Subcutaneous abdominal adipose tissue (tissue), 5 donors: ENCODE measurements around the gene LHX5.

Source experiments
- H3K27ac ChIP-seq: one replicate; pipeline ENCODE4 v1.7.0; 2013; ENCODE audit warnings: low read depth, mild to moderate bottlenecking, inconsistent platforms, low read length, moderate library complexity
- H3K27me3 ChIP-seq, 5 donors: one replicate each; pipeline ENCODE4 v1.7.0; 2013; ENCODE audit warnings: low read length in 5 of 5, inconsistent platforms in 1 of 5; ENCODE audit not compliant: control insufficient read depth in 5 of 5, insufficient read depth in 4 of 5
- H3K36me3 ChIP-seq, 5 donors: one replicate each; pipeline ENCODE4 v1.7.0; 2013; ENCODE audit warnings: low read length in 5 of 5; ENCODE audit not compliant: control insufficient read depth in 5 of 5, insufficient read depth in 5 of 5
- H3K4me1 ChIP-seq, 5 donors: one replicate each; pipeline ENCODE4 v1.7.0; 2013; ENCODE audit warnings: low read length in 5 of 5, mild to moderate bottlenecking in 3 of 5, moderate library complexity in 1 of 5; ENCODE audit not compliant: control insufficient read depth in 5 of 5, insufficient read depth in 5 of 5
- H3K4me3 ChIP-seq, 5 donors: one replicate each; pipeline ENCODE4 v1.7.0; 2013; ENCODE audit warnings: low read length in 5 of 5, low read depth in 1 of 5
- H3K9ac ChIP-seq, 5 donors: one replicate each; pipeline ENCODE4 v1.7.0; 2013; ENCODE audit warnings: low read length in 5 of 5, mild to moderate bottlenecking in 4 of 5, moderate library complexity in 3 of 5
- H3K9me3 ChIP-seq, 5 donors: one replicate each; pipeline ENCODE4 v1.7.0; 2013; ENCODE audit warnings: low read length in 5 of 5; ENCODE audit not compliant: control insufficient read depth in 5 of 5
- donor health status: healthy.
- donor health status: healthy.
- donor health status: healthy.
- donor health status: healthy.
- donor health status: healthy.

The LHX5 gene

DNA sequence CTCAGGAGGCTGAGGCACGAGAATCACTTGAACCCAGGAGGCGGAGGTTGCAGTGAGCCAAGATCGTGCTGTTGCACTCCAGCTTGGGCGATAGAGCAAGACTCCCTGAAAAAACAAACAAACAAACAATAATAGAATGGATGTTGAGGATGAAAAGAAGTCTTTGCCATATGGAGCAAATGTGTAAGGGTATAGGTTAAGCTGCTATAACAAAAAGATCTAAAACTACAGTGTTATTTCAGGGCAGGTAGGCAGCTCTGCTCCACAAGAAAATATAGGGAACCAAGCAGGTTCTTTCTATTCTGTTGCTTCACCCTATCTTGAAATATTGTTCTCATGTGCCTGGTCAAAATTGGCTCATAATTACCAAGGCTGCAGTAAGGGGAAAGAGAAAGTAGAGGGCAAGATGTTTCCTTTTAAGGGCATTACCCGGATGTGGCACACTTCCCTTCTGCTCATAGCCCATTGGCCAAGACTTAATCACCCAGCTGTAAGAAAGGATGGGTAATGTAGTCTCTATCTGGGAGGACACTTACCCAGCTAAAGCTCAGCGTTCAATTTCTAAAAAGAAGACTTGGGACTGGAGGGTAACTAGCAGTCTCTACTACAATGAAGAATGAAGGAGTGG is 26.0 kb downstream of the LHX5 start:
- Histone ChIP-seq H3K27ac (no peak overlapping the region), H3K9me3 (peaks cover 0 to 4% (median 3%) of the 10 kb centered on the region in 5 donors), H3K27me3 (peaks cover 5 to 24% (median 13%) of the 10 kb centered on the region in 5 donors), H3K36me3 (no peaks in the 10 kb centered on the region), H3K4me1 (no peaks in the 10 kb centered on the region), H3K9ac (no peak overlapping the region), H3K4me3 (no peak overlapping the region)

DNA sequence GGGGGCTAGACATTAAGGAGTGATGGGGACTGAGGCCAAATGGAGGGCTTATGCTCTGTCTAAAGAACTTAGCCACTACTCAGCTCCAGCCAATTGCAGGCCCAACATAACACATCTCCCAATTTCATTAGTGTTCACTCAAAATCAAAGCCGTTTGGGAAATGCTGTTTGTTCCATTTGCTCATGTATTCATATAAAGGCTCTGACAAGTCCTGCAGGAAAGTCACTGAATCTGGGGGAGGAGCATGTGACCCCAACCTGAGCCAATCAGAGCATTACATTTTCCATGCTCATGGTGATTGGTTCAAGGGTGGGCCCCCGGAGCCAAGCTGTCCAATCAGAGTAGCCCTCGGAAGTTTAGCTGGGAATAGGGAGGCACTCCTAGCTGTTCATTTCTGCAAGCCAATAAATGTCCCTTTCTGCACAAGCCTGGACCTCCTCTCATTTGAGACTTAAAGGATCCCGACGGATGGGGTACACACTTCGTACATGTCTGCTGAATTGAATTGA is 28.6 kb downstream of the LHX5 start:
- H3K27me3 ChIP-seq, result peaks cover 8 to 29% (median 16%) of the 10 kb centered on the region in 5 donors
- no peaks in the 10 kb centered on the region for H3K4me1 ChIP-seq
- no peak overlapping the region for H3K9ac ChIP-seq
- H3K9me3 ChIP-seq, result peaks cover 0 to 4% (median 3%) of the 10 kb centered on the region in 5 donors
- no peak overlapping the region for H3K27ac ChIP-seq
- H3K4me3 ChIP-seq, result no peak overlapping the region
- no peaks in the 10 kb centered on the region for H3K36me3 ChIP-seq

DNA sequence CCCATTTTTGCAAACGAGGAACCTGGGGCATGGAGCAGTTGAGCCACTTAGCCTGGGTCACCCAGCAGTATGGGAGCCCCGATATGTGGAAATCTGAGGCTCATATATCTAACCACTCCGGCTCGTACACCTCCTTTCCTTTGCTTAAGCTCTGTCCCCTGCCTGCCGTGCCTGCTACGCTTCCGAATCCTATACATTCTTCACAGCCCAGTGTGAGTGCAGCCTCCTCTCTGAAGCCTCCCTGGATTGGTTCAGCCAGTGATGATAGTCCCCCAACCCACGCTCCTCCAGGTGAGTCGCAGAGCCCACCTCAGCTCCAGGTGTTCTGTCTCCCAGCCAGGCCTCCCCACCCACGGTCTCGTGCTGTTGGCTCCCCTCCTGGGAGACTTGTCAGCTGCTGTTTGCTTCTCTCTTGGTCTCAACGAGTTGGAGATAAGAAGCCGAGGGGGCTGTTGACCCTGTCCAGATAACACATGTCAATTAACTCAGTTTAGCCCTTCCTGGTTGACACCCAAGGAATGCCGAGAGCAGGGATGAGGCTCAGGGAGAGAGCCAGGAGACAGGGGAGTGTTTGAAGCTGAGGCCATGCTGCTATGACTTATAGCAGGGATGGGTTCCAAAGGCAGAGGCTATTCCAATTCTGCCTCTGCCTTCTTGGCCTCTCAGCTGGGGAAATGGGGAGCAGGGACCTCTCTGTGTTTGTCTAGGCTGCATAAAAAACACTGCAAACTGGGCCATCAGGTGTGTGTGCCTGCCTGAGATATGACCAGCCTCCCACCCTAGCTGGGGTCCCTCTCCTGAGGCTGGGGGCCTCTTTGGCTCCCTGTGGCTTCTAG is 30.5 kb downstream of the LHX5 start:
- Histone ChIP-seq H3K9ac (no peak overlapping the region), H3K9me3 (peaks cover 0 to 4% (median 3%) of the 10 kb centered on the region in 5 donors), H3K27ac (no peak overlapping the region), H3K27me3 (peaks cover 4 to 21% (median 14%) of the 10 kb centered on the region in 5 donors), H3K36me3 (no peaks in the 10 kb centered on the region), H3K4me3 (no peak overlapping the region), H3K4me1 (no peaks in the 10 kb centered on the region)

DNA sequence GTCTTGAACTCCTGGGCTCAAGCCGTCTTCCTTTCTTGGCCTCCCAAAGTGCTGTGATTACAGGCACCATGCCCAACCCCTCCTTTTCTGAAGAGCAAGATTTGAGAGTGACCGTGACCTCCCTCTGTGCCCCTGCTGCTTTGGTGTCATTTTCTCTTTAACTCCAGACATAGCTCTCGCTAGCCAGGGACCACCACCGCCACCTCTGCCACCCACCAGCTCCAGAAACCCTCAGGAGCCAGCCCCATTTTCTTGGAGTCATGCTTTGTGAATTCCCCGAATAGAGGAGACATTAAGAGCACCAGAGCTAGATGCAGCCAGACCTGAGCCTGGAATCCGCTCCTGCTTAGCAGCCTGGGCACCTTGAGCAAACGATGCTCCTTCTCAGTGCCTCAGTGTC is 31.3 kb downstream of the LHX5 start:
- no peaks in the 10 kb centered on the region for H3K4me1 ChIP-seq
- no peak overlapping the region for H3K9ac ChIP-seq
- peaks cover 4 to 18% (median 13%) of the 10 kb centered on the region in 5 donors for H3K27me3 ChIP-seq

DNA sequence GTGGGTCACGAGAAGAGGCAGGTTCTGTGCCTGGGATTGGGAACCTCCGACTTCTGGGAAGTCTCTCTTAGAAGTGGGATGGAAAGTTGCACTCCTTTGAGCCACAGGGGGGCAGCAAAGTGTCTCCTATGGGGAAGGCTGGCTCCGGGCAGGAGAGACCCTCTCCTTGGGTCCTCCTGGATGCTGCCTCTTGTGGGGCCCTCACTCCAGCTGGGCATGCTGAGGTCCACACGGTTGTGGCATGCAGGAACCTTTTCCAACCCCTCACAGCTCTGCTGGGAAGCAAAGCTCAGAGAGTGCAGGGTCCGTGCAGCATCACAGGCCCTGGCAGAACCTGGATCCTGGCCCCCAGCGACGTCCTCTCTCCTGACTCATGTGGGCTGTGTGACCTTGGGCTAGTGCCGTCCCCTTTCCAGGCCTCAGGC is 32.1 kb downstream of the LHX5 start:
- Histone ChIP-seq H3K27ac (no peak overlapping the region), H3K9me3 (no peaks in the 10 kb centered on the region), H3K4me3 (no peak overlapping the region), H3K4me1 (no peaks in the 10 kb centered on the region), H3K27me3 (peaks cover 4 to 18% (median 13%) of the 10 kb centered on the region in 5 donors), H3K36me3 (no peaks in the 10 kb centered on the region), H3K9ac (no peak overlapping the region)

More for the DNA sequence above, 31.3 kb downstream of the LHX5 start:
- H3K36me3 ChIP-seq, result no peaks in the 10 kb centered on the region
- no peak overlapping the region for H3K27ac ChIP-seq
- no peak overlapping the region for H3K4me3 ChIP-seq
- peaks cover 0 to 3% (median 0%) of the 10 kb centered on the region in 5 donors for H3K9me3 ChIP-seq

DNA sequence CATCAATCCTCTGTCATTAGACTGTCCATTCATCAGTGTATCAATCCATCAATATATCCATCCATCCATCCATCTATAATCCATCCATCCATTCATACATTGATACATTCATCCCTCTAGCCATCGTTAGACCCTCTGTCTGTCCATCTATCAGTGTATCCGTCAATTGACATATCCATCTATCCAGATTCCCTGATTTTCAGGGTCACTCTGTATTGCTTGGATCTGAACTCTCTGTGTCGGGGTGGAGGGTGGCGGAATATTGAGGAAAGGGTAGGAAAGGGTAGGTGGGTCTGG is 32.4 kb downstream of the LHX5 start:
- Histone ChIP-seq H3K9me3 (no peaks in the 10 kb centered on the region), H3K9ac (no peak overlapping the region), H3K4me1 (no peaks in the 10 kb centered on the region), H3K27me3 (peaks cover 4 to 18% (median 12%) of the 10 kb centered on the region in 5 donors), H3K36me3 (no peaks in the 10 kb centered on the region), H3K27ac (no peak overlapping the region), H3K4me3 (no peak overlapping the region)

DNA sequence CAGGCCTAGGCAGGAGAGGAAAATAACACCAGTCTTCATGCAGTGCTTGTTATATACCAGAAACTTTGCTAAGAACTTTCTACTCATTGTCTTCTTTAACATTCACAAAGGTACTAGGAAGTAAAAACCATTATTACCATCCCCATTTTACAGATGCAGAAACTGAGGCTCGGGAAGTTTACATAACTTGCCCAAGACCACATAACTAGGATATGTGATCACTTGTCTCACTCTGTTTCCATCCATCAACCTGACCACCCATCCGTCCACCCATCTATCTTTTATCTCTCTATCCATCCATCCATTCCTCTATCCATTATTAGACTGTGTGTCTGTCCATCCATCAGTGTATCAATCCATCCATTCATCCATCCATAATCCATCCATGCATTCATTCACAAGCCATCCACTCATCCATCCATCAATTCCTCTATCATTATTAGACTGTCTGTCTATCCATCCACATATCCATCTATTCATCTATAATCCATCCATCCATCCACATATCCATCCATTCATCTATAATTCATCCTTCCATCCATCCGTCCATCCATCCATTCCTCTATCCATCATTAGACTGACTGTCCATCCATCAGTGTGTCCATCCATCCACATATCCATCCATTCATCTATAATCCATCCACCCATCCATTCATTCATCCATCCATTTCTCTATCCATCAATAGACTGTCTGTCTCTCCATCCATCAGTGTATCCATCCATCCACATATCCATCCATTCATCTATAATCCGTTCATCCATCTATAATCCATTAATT is 33.0 kb downstream of the LHX5 start:
- Histone ChIP-seq H3K4me3 (no peak overlapping the region), H3K27ac (no peak overlapping the region), H3K9me3 (no peaks in the 10 kb centered on the region), H3K4me1 (peaks cover 0 to under 1% (median 0%) of the 10 kb centered on the region in 5 donors), H3K36me3 (no peaks in the 10 kb centered on the region), H3K9ac (no peak overlapping the region), H3K27me3 (peaks cover 4 to 18% (median 11%) of the 10 kb centered on the region in 5 donors)

DNA sequence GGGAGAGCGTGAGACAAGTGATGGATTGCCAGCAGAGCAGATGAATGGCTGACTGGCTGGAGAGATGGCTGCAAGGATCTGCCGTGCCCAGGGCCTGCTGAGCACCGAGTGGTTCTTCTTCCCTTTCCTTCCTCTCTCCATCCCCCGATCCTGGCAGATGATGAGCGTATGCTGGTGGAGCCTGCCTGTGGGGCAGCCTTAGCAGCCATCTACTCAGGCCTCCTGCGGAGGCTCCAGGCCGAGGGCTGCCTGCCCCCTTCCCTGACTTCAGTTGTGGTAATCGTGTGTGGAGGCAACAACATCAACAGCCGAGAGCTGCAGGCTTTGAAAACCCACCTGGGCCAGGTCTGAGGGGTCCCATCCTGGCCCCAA is 34.0 kb downstream of the LHX5 start:
- Histone ChIP-seq H3K4me1 (peaks cover 0 to 9% (median 7%) of the 10 kb centered on the region in 5 donors), H3K9me3 (no peaks in the 10 kb centered on the region), H3K36me3 (no peaks in the 10 kb centered on the region), H3K27ac (no peak overlapping the region), H3K4me3 (no peak overlapping the region), H3K27me3 (peaks cover 4 to 16% (median 11%) of the 10 kb centered on the region in 5 donors), H3K9ac (no peak overlapping the region)

DNA sequence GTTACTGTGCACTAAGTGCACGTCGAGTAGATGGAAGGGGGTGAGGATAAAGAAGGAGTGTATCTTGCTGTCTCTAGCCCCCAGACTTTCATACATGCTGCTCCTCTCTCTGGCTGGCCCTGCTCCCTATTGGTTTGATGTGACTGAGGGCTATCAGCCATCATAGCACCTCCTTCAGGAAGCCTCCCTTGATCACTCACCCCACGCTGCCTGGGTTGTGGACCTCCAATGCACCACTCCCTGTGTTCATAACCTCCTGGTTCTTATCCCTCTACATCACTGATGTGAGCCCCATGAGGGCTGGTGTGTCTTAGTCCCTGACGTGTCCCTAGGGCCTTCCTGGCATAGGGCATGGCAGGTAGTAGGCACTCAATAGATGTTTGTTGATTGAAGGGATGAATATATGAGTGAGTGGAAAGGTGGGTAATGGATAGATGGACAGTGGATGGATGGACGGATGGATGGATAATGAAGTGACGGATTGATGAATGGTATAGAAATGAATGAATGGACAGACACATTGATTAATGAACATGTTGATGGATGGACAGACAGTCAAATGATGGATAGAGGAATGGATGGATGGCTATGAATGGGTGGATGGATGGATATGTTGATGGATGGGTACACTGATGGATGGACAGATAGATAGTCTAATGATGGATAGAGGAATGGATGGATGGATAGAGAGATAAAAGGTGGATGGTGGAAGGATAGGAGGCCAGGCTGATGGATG is 34.5 kb downstream of the LHX5 start:
- no peak overlapping the region for H3K4me3 ChIP-seq

More for the DNA sequence above, 34.5 kb downstream of the LHX5 start:
- no peak overlapping the region for H3K27ac ChIP-seq
- H3K9ac ChIP-seq, result no peak overlapping the region
- no peaks in the 10 kb centered on the region for H3K9me3 ChIP-seq
- peaks cover 4 to 16% (median 11%) of the 10 kb centered on the region in 5 donors for H3K27me3 ChIP-seq
- peaks cover 0 to 12% (median 10%) of the 10 kb centered on the region in 5 donors for H3K4me1 ChIP-seq
- no peaks in the 10 kb centered on the region for H3K36me3 ChIP-seq
